Spleen (tissue), 11 donors: ENCODE results near the gene CTNND1. TPM values are rescaled to one million over a fixed set of nuclear protein-coding genes. Genes with fewer than 3 reads are reported as not detected.

Experiments
- polyA plus RNA-seq, 3 donors: library from polyadenylated mRNA; stranded (reverse); fragments of 200-250 nt; gene quantifications; one replicate each; pipeline ENCODE4 v1.2.1, GENCODE V29; 2013
- small RNA-seq, 4 donors: library from RNA; depleted of rRNA; stranded (forward); fragments of <200 nt; gene quantifications; one replicate each; pipeline ENCODE3, GENCODE V24; 2016
- total RNA-seq, 7 donors: library from RNA; depleted of rRNA in 3 of 7; stranded (reverse); fragments of >200 nt in 3 of 7; fragmentation: NEBNext Ultra II Directional in 4 of 7; extraction: Animal tissue kit (Norgen Biotek cat#: 25700) in 4 of 7; gene quantifications; one replicate each; pipeline versions ENCODE4 v1.1.0 to v1.2.1, GENCODE V29; 2016 to 2021
- donor health status: healthy with polysubstance abuse.
- donor health status: DM: no; HTN: no; CAD: no; lungs with moderate emphysema.
- donor health status: DM: no; HTN: no; CAD: no.
- donor health status: Bipolar disorder and iron deficiency.
- donor health status: healthy.
- donor health status: DM: no; HTN: no; CAD: no.
- donor health status: DM: yes; HTN: yes; CAD: no.

CTNND1 gene
- total and polyA plus RNA-seq, 10 donors: 12.0 to 227 (median 125) TPM

Small RNA genes lying within 50 kb of the gene (small RNA-seq; reads per million reads assigned to genes)
- 0 reads per million in 4 donors for gene AP001931.1
- gene TMX2-CTNND1: 0 reads per million in 4 donors

Other genes with a start within 250 kb of the CTNND1 start
- gene SLC43A1, start 246.1 kb upstream of the CTNND1 start, total RNA-seq: 10 to 100 TPM in 5 of 7 donors, 1 to 10 TPM in 2; 7.0 to 16.1 (median 13.0) TPM
- gene SLC43A1, start 246.1 kb upstream of the CTNND1 start, polyA plus RNA-seq: 1 to 10 TPM; 6.2 to 8.4 (median 6.4) TPM
- 10 to 100 TPM; 28.1 to 58.7 (median 39.0) TPM for gene TIMM10, start 231.0 kb upstream of the CTNND1 start, total RNA-seq
- 10 to 100 TPM; 38.7 to 57.4 (median 56.1) TPM for gene TIMM10, start 231.0 kb upstream of the CTNND1 start, polyA plus RNA-seq
- not detected for gene SMTNL1, start 224.2 kb upstream of the CTNND1 start, total RNA-seq
- not detected for gene SMTNL1, start 224.2 kb upstream of the CTNND1 start, polyA plus RNA-seq
- gene UBE2L6, start 194.1 kb upstream of the CTNND1 start, total RNA-seq: 100 to 1,000 TPM in 5 of 7 donors, 10 to 100 TPM in 2; 74.2 to 137 (median 112) TPM
- gene UBE2L6, start 194.1 kb upstream of the CTNND1 start, polyA plus RNA-seq: 100 to 1,000 TPM in 1 of 3 donors, 10 to 100 TPM in 2; 46.8 to 135 (median 79.5) TPM
- 100 to 1,000 TPM; 121 to 364 (median 255) TPM for gene SERPING1, start 164.1 kb upstream of the CTNND1 start, total RNA-seq
- gene SERPING1, start 164.1 kb upstream of the CTNND1 start, polyA plus RNA-seq: 100 to 1,000 TPM; 104 to 187 (median 161) TPM
- gene YPEL4, start 111.9 kb upstream of the CTNND1 start, total RNA-seq: 1 to 10 TPM in 6 of 7 donors, under 1 TPM in 1; 0.63 to 8.3 (median 2.2) TPM
- gene YPEL4, start 111.9 kb upstream of the CTNND1 start, polyA plus RNA-seq: 1 to 10 TPM in 1 of 3 donors, under 1 TPM in 2; 0.77 to 2.4 (median 1.00) TPM
- 10 to 100 TPM; 10.5 to 21.6 (median 14.6) TPM for gene CLP1, start 104.0 kb upstream of the CTNND1 start, total RNA-seq
- 10 to 100 TPM in 1 of 3 donors, 1 to 10 TPM in 2; 8.3 to 12.2 (median 8.4) TPM for gene CLP1, start 104.0 kb upstream of the CTNND1 start, polyA plus RNA-seq
- gene ZDHHC5, start 93.7 kb upstream of the CTNND1 start, total RNA-seq: 10 to 100 TPM; 41.5 to 58.0 (median 51.2) TPM
- gene ZDHHC5, start 93.7 kb upstream of the CTNND1 start, polyA plus RNA-seq: 10 to 100 TPM; 14.0 to 16.7 (median 14.2) TPM
- 10 to 100 TPM in 4 of 7 donors, 1 to 10 TPM in 3; 8.3 to 14.7 (median 11.0) TPM for gene MED19, start 49.6 kb upstream of the CTNND1 start, total RNA-seq
- gene MED19, start 49.6 kb upstream of the CTNND1 start, polyA plus RNA-seq: 10 to 100 TPM in 2 of 3 donors, 1 to 10 TPM in 1; 8.3 to 14.0 (median 11.1) TPM
- gene TMX2, start 49.2 kb upstream of the CTNND1 start, total RNA-seq: 10 to 100 TPM; 38.8 to 57.0 (median 51.9) TPM
- gene TMX2, start 49.2 kb upstream of the CTNND1 start, polyA plus RNA-seq: 10 to 100 TPM; 36.0 to 56.5 (median 46.3) TPM
- 100 to 1,000 TPM in 4 of 7 donors, 10 to 100 TPM in 3; 79.1 to 119 (median 104) TPM for gene SELENOH, start 20.3 kb upstream of the CTNND1 start, total RNA-seq
- 100 to 1,000 TPM; 175 to 247 (median 245) TPM for gene SELENOH, start 20.3 kb upstream of the CTNND1 start, polyA plus RNA-seq
- not detected for gene BTBD18, start 10.0 kb upstream of the CTNND1 start, total RNA-seq
- gene BTBD18, start 10.0 kb upstream of the CTNND1 start, polyA plus RNA-seq: not detected